HG02852 (cell line): ENCODE results near the gene ROS1.

Source experiments
- ATAC-seq: cut with Tn5 transposase; IDR thresholded peaks from one replicate; pipeline ENCODE4 v1.9.1; 2021; ENCODE audit warnings: mild to moderate bottlenecking, moderate library complexity; ENCODE audit not compliant: unreplicated experiment

Gene ROS1

DNA sequence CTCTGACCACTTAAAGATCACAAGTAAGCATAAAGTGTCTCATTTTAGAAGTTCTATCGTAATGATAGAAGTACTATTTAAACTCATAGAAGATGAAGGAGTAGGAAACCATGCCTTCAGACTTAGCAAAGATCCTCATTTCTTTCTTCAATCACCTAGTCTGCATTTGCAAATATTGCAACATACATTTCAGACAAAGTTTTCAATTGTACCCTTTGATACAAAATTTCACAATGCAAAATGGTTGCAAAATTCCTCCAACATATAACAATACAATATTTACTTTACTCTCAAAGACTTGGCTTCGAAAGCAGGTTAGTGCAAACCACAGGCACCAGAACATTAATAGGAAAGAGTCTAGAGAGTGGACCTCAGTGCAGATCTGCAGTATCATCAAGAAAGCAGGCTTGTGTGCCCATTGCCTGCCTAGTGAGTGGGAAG, 16.1 kb upstream of the ROS1 start:
- ATAC-seq = no peak

DNA sequence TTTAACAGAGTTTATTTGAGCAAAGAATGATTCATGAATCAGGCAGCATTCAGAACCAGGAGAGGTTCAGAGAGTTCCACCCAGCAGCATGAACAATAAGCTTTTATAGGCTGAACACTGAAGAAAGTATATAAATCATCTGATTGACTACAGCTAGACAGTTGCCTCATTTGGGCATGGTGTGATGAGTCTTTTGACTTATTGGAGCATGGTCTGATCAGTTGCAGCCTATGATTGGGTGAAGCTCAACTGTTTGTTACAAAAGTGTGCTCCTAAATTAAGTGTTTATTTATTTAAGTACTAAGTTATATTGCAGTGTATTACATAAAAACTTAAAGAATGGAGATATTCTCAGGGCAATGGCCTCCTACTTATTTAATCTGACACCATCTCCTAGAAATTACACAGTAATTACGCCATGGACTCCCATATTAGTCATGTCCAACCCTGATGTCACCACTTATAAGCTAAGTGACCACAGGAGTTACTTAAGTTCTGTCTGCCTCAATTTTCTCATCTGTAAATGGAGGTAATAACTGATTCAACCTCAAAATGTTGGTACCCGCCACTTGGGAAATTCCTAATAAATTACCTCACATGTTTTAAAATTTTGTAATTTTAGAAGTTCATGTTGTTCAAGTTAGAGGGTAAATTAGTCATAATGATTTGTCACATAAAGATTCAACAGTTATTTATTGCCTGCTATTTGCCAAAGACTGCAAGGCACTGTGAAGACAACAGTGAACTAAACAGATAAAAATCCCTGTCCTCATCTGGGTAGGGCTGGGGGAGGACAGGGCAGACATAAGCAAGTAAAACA, 15.2 kb upstream of the ROS1 start:
- ATAC-seq = no peak

DNA sequence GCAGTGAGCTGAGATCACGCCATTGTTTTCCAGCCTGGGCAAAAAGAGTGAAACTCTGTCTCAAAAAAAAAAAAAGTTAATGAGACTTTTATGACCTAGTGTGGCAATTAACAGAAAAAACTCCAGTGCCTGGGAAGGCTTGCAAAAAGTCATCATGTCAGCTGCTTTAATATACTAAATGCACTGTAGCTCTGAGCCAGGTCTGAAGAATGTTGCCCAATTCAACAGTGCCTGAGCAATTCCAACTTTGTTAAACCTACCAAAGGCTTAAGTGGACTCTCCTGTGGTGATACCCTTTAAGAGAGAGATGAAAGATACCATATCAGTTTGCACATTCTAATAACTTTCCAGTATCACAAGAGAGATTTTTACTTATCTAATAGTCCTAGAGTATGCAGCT, 6.5 kb upstream of the ROS1 start:
- ATAC-seq = no peak

DNA sequence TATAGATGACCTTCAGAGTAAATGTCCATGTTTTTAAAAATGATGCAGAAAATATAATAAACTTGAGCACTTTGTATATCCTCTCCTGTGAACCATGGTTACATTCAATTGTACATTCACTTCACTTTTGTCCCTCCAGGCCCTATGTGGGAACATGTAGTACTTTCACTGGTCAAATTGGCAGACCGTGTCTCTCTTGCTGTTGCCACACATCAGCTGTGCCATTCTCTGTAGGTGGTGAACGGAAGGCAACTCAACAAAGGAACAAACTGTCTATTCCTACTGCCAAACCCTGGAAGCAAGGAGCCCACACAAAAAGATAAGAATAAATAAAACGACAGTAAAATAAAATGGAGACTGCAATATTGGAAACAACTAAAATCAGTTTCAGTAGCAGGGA, 2.0 kb downstream of the ROS1 start:
- ATAC-seq = no peak

DNA sequence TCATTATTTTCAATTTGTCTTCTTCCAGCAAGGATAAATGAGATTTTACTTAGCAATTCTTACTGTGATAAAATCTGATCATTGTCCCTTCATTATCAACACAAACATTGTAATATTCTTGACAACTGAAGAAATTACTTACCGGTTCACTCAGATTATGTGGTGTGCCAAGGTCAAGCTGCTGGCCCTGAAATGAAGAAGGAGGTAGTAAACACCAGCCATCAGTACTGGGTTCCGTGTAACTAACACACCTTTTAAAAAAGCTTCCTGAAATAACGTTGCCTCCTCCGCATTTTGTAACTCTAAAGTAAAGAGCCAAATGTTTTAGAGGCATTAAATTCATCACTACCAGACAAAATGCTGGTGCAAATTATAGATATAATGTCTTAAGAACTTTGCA, 7.4 kb downstream of the ROS1 start:
- ATAC-seq = no peak

DNA sequence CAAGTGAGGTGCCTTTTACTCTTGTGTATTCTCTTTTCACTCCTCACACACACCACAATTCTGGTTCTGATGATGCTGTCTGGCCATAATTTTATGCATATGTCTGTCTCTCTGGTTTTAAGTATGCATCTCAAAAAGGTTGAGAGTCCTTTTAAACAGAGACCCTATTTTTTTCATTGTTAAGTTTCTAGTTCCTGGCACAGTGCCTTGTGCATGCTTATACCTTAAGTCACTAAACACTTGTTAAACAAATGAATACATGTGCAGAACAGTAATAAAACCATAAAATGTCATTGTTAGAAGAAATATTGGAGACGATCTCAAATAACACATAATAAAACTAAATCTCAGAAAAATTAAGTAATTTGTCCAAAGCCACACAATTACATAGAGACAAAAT, 7.9 kb downstream of the ROS1 start:
- no peak for ATAC-seq

DNA sequence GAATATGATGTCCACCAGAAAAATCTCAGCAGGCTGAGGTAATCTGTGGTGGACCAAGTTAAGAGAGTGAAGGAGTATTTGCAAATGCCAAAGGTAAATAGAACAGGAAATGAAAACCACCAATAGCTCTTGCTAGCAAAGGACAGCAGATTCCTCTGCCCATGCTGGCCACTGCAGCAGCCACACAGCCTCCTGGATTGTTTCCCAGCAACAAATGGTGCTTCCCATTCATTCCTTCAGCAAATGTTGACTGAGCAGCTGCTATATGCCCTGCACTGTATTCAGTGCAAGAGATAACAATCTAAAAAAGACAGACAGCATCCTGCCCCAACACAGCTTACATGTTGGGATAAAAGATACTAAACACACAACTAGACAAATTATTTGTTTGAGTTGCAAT, 11.0 kb downstream of the ROS1 start:
- ATAC-seq = no peak

DNA sequence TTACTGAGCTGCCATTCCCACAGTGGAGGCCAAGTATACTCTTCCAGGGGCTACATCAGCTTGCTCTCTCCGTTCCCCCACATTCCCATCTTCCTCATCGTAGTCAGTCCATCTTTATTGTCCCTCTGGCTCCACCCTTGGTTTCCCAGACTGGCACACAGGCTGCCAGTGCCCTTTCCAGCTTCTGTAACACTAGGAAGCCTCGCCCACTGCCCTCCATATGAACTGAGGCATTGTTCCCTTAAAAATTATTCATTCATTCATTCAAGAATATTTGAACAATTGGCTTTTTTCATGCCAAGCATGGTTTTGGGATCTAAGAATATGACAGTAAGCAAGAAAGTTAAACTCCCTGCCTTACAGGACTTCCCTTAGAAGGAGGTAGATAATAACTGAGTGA, 14.3 kb downstream of the ROS1 start:
- ATAC-seq = no peak

DNA sequence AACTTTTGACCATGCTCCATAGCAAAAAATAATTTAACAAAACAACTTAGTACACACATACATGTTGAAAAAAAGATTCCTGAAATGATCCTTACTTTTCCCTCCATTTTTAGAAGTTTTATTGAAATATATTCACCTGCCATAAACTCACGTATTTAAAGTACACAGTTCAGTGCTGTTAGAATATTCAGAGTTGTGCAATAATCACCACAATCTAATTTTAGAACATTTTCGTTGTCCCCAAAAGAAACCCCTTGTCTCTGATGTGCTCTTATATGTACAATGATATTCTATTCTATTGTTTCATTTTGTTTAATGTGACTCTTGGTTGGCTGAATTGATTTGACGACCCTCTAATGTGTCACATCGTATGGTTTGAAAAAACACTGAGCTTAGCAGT, 15.9 kb downstream of the ROS1 start:
- no peak for ATAC-seq

DNA sequence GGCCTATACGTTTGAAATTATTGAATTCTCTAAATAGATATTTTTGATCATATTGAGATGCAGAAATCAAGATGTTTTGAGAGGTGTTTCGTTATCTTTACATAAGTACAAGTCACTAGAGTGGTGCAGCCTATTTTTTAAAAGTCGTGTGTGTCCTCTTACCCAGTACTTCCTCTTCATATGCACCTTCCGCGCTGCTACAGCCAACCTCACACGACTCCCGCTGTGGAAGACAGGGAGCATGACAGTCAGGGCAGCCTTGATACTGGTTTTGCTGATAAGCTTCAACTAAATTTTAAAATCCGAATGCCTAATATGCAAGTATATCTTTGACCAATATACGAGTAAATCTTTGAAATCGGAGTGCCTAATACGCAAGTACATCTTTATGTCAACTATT, 16.3 kb downstream of the ROS1 start:
- ATAC-seq = no peak

DNA sequence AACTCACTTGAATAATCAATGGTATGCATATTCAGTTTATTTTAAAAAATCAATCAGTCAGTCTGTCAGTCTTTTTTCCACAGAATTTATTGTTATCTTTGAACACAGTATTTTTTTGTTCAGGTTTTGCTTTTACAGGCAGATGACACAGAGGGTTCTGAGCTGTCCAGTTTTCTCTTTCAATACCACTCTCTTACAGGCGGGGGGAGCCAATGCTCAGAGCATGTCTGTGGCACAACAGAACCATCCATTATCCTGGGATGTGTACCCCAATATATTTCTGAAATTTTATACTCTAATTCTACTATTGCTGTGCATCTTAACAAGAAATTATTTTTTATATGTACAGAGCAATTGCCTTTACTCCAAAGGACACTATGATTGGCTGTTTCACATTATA, 21.2 kb downstream of the ROS1 start:
- no peak for ATAC-seq

DNA sequence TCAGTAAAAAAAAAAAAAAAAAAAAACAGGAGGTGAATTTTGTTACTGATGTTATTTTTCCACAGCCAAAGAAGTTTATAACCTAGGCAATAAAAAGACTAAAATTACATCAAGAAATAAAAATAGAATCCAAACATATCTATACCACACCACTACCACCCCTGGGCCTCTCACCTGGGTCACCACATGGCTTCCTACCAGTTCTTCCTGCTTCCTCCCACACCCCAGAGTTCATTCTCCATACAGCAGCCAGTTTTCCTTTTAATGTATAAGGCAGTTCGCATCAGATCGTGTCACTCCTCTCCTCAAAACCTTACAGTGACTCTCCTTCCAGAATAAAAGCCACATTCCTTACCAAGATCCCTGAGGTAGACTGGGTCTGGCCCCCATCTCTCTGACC, 23.9 kb downstream of the ROS1 start:
- no peak for ATAC-seq

DNA sequence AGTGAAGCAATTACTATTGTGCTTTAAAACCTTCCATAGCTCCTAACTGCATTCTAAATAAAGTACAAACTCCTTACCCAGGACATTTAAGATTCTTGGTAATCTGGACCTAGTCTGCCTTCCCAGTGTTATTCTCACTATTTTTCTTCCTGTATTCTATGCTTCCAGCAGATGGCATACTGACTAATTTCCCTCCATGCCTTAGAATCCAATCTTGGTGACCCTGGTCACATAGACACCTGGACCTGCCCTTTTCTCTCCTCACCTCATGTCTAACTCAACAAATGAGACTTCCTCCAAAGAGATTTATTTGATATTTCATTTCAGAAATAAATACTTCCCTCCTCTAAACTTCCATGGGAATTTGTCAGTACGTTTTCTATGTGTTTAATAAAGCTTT, 25.8 kb downstream of the ROS1 start:
- no peak for ATAC-seq

DNA sequence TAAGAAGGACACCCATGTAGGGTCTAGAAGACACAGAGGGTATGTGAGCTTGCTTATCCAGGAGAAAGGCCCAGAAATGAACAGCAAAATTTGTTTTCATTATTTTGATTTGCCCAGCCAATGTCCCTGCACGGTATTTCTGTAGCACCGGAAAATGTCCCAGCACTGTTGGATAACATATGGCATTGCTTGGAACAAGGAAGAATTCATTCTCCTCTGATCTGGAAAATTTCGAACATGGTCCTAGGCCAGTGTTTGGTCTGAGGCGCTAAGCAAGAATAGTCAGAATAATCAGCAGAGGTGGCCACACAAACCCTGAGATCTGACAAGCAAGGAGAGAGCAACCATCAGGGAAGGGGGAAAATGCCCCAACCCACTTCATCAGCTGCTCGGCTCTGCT, 26.6 kb downstream of the ROS1 start:
- ATAC-seq = no peak

DNA sequence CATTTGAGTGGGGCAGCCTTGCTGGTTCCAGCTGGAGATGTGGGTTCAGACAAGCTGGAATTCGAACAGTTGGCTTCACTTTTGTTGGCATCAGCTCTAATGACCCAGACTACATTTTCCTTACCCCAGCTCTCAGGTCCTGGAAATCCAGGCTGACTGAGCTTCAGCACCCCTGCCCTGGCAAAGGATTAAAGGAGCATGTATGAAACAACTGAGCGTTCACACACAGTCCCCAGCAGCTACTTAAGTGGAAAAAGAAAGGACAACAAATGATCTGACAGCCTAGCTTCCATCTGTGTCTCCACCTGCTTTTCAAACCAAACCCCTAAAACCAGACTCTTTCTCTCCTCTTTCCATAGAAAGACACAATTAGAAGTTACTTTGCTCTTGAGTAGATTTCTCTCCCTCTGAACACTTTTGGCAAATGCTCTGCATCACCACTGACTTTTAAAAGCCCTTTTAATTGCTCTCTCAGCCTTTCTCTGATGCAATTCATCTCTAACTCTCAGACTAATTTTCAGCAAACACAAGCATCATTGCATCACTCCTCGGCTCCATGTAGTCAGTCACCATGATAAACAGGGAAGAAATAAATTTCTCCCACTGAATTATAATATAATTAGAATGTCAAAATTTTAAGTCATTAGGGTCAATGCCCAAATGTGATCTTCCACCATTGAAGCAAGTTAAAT, 28.1 kb downstream of the ROS1 start:
- ATAC-seq = no peak

DNA sequence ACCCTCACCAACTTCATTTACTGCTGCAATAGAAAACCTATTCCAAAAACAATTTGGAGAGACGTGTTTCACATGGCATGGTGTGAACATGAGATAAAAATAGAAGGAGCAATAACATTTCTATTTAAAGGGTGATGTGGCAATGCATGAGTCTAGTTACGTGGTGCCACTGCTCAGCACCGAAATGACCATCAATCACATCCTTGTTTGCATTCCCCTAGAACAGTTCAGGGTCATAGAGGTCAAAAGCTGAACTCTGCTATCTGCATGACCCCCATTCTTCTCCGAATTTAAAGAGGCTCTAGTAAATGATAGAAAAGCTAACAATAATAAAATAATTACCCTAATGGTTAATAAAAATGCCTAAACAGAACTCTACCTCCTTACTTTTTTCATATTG, 29.5 kb downstream of the ROS1 start:
- ATAC-seq = no peak

DNA sequence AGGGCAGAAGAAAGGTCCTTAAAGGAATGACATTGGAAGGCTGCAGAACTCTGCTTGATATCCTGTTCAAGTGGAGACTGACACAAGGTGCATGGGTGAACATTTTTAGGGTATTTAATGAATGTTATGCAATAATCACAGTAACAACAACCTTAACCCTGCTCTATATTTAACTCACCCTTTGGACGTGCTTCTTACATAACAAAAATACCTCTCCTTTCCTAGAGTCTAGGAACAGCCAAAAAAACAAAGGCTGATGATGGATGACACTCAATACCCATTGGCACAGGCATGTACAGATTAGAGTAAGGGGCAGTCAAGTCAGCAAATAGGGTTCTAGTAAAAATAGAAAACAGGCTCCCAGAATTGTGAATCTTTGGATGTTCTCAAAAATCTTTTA, 30.6 kb downstream of the ROS1 start:
- no peak for ATAC-seq

DNA sequence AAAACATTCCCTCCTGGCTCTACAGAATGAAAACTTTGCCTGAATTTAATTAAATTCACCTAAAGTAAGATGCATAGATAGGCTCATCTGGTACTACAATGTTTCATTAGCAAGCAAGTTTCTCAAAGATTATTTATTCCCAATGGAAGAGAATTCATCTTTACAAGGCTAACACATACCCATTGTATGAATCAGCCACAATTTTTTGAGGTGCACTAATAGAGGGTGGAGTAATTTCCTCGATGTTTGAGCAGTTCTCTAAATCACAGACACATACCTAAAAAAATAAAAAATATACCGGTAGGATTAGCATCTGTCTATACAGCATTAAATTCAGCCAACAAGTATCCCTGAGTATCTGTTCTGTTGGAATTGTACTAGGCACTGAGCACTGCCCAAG, 32.7 kb downstream of the ROS1 start:
- ATAC-seq = no peak

DNA sequence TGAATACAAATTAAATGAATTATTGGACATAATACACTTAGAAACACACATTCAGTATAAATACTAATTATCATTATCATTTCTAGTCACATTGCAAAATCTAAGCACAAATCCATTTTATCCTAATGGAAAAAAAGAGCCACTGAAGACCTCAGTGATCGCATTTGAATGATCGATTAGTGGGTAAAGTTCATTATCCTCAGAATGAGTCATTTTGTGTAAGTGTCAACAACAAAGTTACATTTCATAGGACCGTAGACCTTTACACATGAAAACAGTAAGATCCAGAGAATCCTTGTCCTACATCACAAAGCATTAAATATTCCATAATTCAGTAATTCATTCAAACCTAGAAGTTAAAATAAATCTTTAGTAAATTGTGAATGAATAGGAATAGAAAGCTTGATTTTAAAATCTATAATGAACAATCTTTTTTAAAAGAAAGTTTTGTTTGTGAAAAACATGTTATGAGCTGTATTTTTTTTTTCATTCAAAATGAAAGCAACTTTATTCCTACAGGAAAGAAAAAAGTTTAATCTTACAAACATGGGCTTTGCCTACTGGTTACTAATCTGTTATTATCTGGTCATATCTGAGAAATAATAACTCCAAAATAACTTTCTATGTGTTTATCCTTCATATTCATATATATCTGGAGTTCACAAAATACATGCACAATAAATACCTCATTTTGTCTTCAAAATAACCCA, 33.7 kb downstream of the ROS1 start:
- ATAC-seq = no peak

DNA sequence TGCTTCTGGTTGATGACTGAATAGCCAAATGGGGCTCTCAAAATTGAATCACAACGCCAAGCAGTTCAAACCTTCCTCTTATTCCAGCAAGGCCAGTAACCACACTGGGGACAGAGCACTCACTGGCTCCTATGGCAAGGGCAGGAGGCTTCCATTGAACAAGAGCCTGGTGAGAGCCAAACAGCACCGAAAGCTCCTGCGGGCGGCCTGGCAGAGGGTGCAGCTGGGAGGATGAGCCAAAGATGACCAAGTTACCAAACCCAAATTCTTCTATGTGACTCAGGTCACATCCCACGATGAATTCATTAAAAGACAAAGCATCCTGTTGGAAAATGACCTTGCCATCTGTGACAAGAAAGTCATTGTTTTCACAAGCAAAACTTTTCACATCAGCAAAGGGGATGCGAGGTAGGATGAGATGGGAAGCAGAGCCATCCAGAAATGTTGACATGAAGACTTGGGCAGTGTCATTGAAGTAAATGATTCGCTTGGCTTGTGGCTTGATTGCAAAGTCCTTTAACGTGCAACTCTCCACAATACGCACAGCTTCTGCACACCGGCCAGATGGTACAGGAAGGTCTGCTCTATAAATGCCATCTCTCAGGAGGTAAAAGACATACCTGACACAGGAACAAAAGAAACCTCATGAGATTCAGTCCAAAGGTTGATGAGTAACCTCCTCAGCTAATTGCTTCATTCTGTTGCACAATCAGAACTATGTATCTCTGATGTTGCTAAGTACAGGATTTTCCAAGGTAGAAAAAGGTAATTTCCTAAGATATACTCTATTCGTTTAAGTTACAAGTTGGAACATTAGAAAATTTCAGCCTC, 36.3 kb downstream of the ROS1 start:
- ATAC-seq = no peak

DNA sequence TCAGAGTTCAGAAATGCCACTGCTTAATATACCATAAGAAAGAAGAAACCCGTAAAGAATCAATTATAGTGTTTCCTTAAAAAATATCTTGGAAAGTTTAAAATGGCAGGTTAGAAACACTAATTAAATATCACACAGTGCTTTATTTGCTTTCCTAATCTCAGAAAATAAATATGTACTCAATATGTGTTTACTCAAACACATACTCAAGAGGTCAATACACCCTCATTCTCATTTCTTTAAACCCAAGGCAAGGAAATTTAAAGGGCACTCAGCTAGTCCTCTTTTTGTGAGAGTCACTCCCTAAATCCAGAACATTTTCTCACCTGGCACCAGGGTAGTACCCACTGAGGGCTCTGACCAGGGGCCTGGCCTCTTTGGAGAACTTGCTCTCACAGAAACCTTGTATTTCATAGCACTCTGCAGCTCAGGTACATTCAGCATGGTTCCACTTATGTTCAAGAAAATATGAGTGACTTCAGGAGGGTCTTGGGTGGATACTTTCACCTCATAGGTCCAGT, 38.2 kb downstream of the ROS1 start:
- ATAC-seq = no peak
